Endothelial cell (in vitro differentiated cells): ENCODE results near the gene SRGAP3. TPM values are rescaled to one million over a fixed set of nuclear protein-coding genes. Genes with fewer than 3 reads are reported as not detected.

ENCODE experiments used
- DNase-seq: peaks from one replicate; pipeline ENCODE4 v3.0.0; 2021; ENCODE audit warnings: low spot score
- H3K27ac Mint-ChIP-seq: one replicate; pipeline ENCODE4 v1.8.0; 2021; ENCODE audit warnings: mixed read lengths, inconsistent platforms; ENCODE audit not compliant: unreplicated experiment
- H3K27me3 Mint-ChIP-seq: one replicate; pipeline ENCODE4 v1.8.0; 2021; ENCODE audit warnings: mild to moderate bottlenecking, moderate library complexity, mixed read lengths, inconsistent platforms; ENCODE audit not compliant: unreplicated experiment
- H3K36me3 Mint-ChIP-seq: one replicate; pipeline ENCODE4 v1.8.0; 2021; ENCODE audit warnings: mild to moderate bottlenecking, low read depth, mixed read lengths, inconsistent platforms; ENCODE audit not compliant: unreplicated experiment
- H3K4me1 Mint-ChIP-seq: one replicate; pipeline ENCODE4 v1.8.0; 2021; ENCODE audit warnings: mild to moderate bottlenecking, mixed read lengths, inconsistent platforms; ENCODE audit not compliant: unreplicated experiment
- H3K4me3 Mint-ChIP-seq: one replicate; pipeline ENCODE4 v1.8.0; 2021; ENCODE audit warnings: mild to moderate bottlenecking, mixed read lengths, inconsistent platforms; ENCODE audit not compliant: unreplicated experiment
- H3K9me3 Mint-ChIP-seq: one replicate; pipeline ENCODE4 v1.8.0; 2021; ENCODE audit warnings: mixed read lengths, inconsistent platforms; ENCODE audit not compliant: unreplicated experiment
- CTCF ChIP-seq: fragments of 200-600 bp; sonication (generic); IDR thresholded peaks from one replicate; pipeline ENCODE4 v1.5.0; 2021; ENCODE audit warnings: antibody characterized with exemption; ENCODE audit not compliant: unreplicated experiment
- total RNA-seq: library from RNA; stranded (reverse); fragmentation: NEBNext Ultra II Directional; extraction: Animal tissue kit (Norgen Biotek cat#: 25700); gene quantifications from one replicate; pipeline ENCODE4 v1.2.1, GENCODE V29; 2021; ENCODE audit not compliant: unreplicated experiment

SRGAP3 gene
- total RNA-seq, 1 donor from 2014 or later: 12.0 TPM

- no peaks in the 10 kb centered on the region for H3K9me3 Mint-ChIP-seq
- no peak overlapping the region for H3K27ac Mint-ChIP-seq
- peak; percentile 29 for DNase-seq
Observed at GRCh38 chr3:9111417-9111816, 138.0 kb downstream of the SRGAP3 start.

GRCh38 chr3:9110802-9111201 lies 138.6 kb downstream of the SRGAP3 start:
- Mint-ChIP-seq H3K36me3 (peaks cover 4% of the 10 kb centered on the region), H3K27me3 (peaks cover 3% of the 10 kb centered on the region), H3K4me1 (peaks cover 7% of the 10 kb centered on the region), H3K27ac (no peak overlapping the region), H3K9me3 (no peaks in the 10 kb centered on the region), H3K4me3 (no peak overlapping the region)
- DNase-seq: no peak
- TF ChIP-seq CTCF: no peak

More at GRCh38 chr3:9111417-9111816, 138.0 kb downstream of the SRGAP3 start:
- Mint-ChIP-seq H3K36me3 (peaks cover 4% of the 10 kb centered on the region), H3K27me3 (peaks cover 3% of the 10 kb centered on the region), H3K4me1 (peaks cover 7% of the 10 kb centered on the region), H3K4me3 (no peak overlapping the region)
- no peak for TF ChIP-seq CTCF

- H3K36me3 Mint-ChIP-seq: peaks cover 4% of the 10 kb centered on the region
- peaks cover 3% of the 10 kb centered on the region for H3K27me3 Mint-ChIP-seq
- peaks cover 7% of the 10 kb centered on the region for H3K4me1 Mint-ChIP-seq
- H3K4me3 Mint-ChIP-seq: no peak overlapping the region
- H3K9me3 Mint-ChIP-seq: no peaks in the 10 kb centered on the region
- no peak for DNase-seq
- TF ChIP-seq CTCF: no peak
- H3K27ac Mint-ChIP-seq: no peak overlapping the region
Observed at GRCh38 chr3:9110316-9110715, 139.1 kb downstream of the SRGAP3 start.

GRCh38 chr3:9109568-9109914 lies 139.9 kb downstream of the SRGAP3 start:
- H3K4me1 Mint-ChIP-seq: peaks cover 7% of the 10 kb centered on the region
- no peak for DNase-seq
- H3K27me3 Mint-ChIP-seq: peaks cover 3% of the 10 kb centered on the region
- no peaks in the 10 kb centered on the region for H3K9me3 Mint-ChIP-seq
- H3K36me3 Mint-ChIP-seq: peaks cover 4% of the 10 kb centered on the region
- TF ChIP-seq CTCF: no peak
- no peak overlapping the region for H3K27ac Mint-ChIP-seq
- H3K4me3 Mint-ChIP-seq: no peak overlapping the region

GRCh38 chr3:9108876-9109567 lies 140.4 kb downstream of the SRGAP3 start:
- no peak for DNase-seq
- H3K4me1 Mint-ChIP-seq: peaks cover 7% of the 10 kb centered on the region
- no peak for TF ChIP-seq CTCF
- H3K4me3 Mint-ChIP-seq: peak overlapping the region; percentile 2
- peaks cover 4% of the 10 kb centered on the region for H3K36me3 Mint-ChIP-seq
- H3K9me3 Mint-ChIP-seq: no peaks in the 10 kb centered on the region
- peaks cover 3% of the 10 kb centered on the region for H3K27me3 Mint-ChIP-seq
- H3K27ac Mint-ChIP-seq: no peak overlapping the region
